Measurements from ENCODE around the gene EN1. TPM values are rescaled to one million over a fixed set of nuclear protein-coding genes. Genes with fewer than 3 reads are reported as not detected.

Gene EN1
- polyA plus RNA-seq, 3 donors from 2014 or later: not detected

- no peak overlapping the region for H3K27ac Mint-ChIP-seq
- peaks cover 0 to 3% of the 10 kb centered on the region in 2 donors for H3K4me1 Mint-ChIP-seq
- H3K27me3 Mint-ChIP-seq (ENCODE audit: low read depth in 3 of 3): peaks cover 14 to 39% (median 20%) of the 10 kb centered on the region in 3 donors
- H3K36me3 Mint-ChIP-seq: peaks cover 0 to 3% (median 0%) of the 10 kb centered on the region in 3 donors
- peaks cover 0 to 8% (median 0%) of the 10 kb centered on the region in 6 donors for H3K9me3 Mint-ChIP-seq
- H3K4me3 Mint-ChIP-seq: peak overlapping the region in 1 of 5 donors; percentile 29
- DNase-seq: no peak
Observed at GRCh38 chr2:118834440-118834810, 13.0 kb downstream of the EN1 start.

- no peak for DNase-seq
- H3K9me3 Mint-ChIP-seq: peaks cover 0 to 7% (median 0%) of the 10 kb centered on the region in 6 donors
- H3K4me1 Mint-ChIP-seq: peaks cover 0 to 3% of the 10 kb centered on the region in 2 donors
- H3K36me3 Mint-ChIP-seq: peaks cover 0 to 3% (median 0%) of the 10 kb centered on the region in 3 donors
- no peak overlapping the region for H3K27ac Mint-ChIP-seq
- peak overlapping the region in 1 of 5 donors; percentile 29 for H3K4me3 Mint-ChIP-seq
- peaks cover 14 to 39% (median 20%) of the 10 kb centered on the region in 3 donors for H3K27me3 Mint-ChIP-seq (ENCODE audit: low read depth in 3 of 3)
Observed at GRCh38 chr2:118833716-118834439, 13.6 kb downstream of the EN1 start.

GRCh38 chr2:118832791-118833715 lies 14.4 kb downstream of the EN1 start:
- H3K36me3 Mint-ChIP-seq: peaks cover 0 to 3% (median 0%) of the 10 kb centered on the region in 3 donors
- no peak overlapping the region for H3K27ac Mint-ChIP-seq
- peaks cover 0 to 3% of the 10 kb centered on the region in 2 donors for H3K4me1 Mint-ChIP-seq
- H3K9me3 Mint-ChIP-seq: peaks cover 0 to 7% (median 0%) of the 10 kb centered on the region in 6 donors
- H3K4me3 Mint-ChIP-seq: no peak overlapping the region
- H3K27me3 Mint-ChIP-seq (ENCODE audit: low read depth in 3 of 3): peaks cover 14 to 34% (median 17%) of the 10 kb centered on the region in 3 donors
- DNase-seq: no peak

GRCh38 chr2:118832071-118832790 lies 15.2 kb downstream of the EN1 start:
- H3K4me1 Mint-ChIP-seq: peaks cover 0 to 3% of the 10 kb centered on the region in 2 donors
- no peak overlapping the region for H3K4me3 Mint-ChIP-seq
- H3K9me3 Mint-ChIP-seq: peaks cover 0 to 3% (median 0%) of the 10 kb centered on the region in 6 donors
- H3K27ac Mint-ChIP-seq: peak overlapping the region in 1 of 6 donors; percentile 2
- no peak for DNase-seq
- H3K36me3 Mint-ChIP-seq: peaks cover 0 to 3% (median 0%) of the 10 kb centered on the region in 3 donors
- H3K27me3 Mint-ChIP-seq (ENCODE audit: low read depth in 3 of 3): peaks cover 14 to 29% (median 17%) of the 10 kb centered on the region in 3 donors

- Mint-ChIP-seq H3K4me1 (no peaks in the 10 kb centered on the region), H3K9me3 (peaks cover 0 to 3% (median 0%) of the 10 kb centered on the region in 6 donors), H3K27ac (no peak overlapping the region), H3K4me3 (no peak overlapping the region), H3K27me3 (ENCODE audit: low read depth in 3 of 3) (peaks cover 9 to 25% (median 10%) of the 10 kb centered on the region in 3 donors), H3K36me3 (no peaks in the 10 kb centered on the region)
- no peak for DNase-seq
Observed at GRCh38 chr2:118830881-118831280, 16.6 kb downstream of the EN1 start.

- H3K9me3 Mint-ChIP-seq: peaks cover 0 to 3% (median 0%) of the 10 kb centered on the region in 6 donors
- no peak overlapping the region for H3K4me3 Mint-ChIP-seq
- DNase-seq: no peak
- H3K27ac Mint-ChIP-seq: no peak overlapping the region
- no peaks in the 10 kb centered on the region for H3K4me1 Mint-ChIP-seq
- no peaks in the 10 kb centered on the region for H3K36me3 Mint-ChIP-seq
- H3K27me3 Mint-ChIP-seq (ENCODE audit: low read depth in 3 of 3): peaks cover 8 to 23% (median 9%) of the 10 kb centered on the region in 3 donors
Observed at GRCh38 chr2:118830118-118830517, 17.3 kb downstream of the EN1 start.

GRCh38 chr2:118826093-118826492 lies 21.4 kb downstream of the EN1 start:
- Mint-ChIP-seq H3K4me1 (no peaks in the 10 kb centered on the region), H3K36me3 (no peaks in the 10 kb centered on the region), H3K27ac (no peak overlapping the region), H3K27me3 (ENCODE audit: low read depth in 3 of 3) (peaks cover 4 to 9% (median 5%) of the 10 kb centered on the region in 3 donors), H3K9me3 (no peaks in the 10 kb centered on the region), H3K4me3 (no peak overlapping the region)
- no peak for DNase-seq

GRCh38 chr2:118823633-118824032 lies 23.8 kb downstream of the EN1 start:
- no peaks in the 10 kb centered on the region for H3K4me1 Mint-ChIP-seq
- H3K36me3 Mint-ChIP-seq: no peaks in the 10 kb centered on the region
- H3K27ac Mint-ChIP-seq: no peak overlapping the region
- no peaks in the 10 kb centered on the region for H3K9me3 Mint-ChIP-seq
- no peak for DNase-seq
- H3K27me3 Mint-ChIP-seq (ENCODE audit: low read depth in 3 of 3): peaks cover 4 to 11% (median 7%) of the 10 kb centered on the region in 3 donors
- H3K4me3 Mint-ChIP-seq: no peak overlapping the region

GRCh38 chr2:118822572-118822971 lies 24.9 kb downstream of the EN1 start:
- Mint-ChIP-seq H3K27ac (no peak overlapping the region), H3K36me3 (no peaks in the 10 kb centered on the region), H3K9me3 (no peaks in the 10 kb centered on the region), H3K4me1 (no peaks in the 10 kb centered on the region), H3K4me3 (no peak overlapping the region), H3K27me3 (ENCODE audit: low read depth in 3 of 3) (peaks cover 5 to 16% (median 9%) of the 10 kb centered on the region in 3 donors)
- no peak for DNase-seq

GRCh38 chr2:118822015-118822414 lies 25.4 kb downstream of the EN1 start:
- Mint-ChIP-seq H3K4me1 (no peaks in the 10 kb centered on the region), H3K4me3 (no peak overlapping the region), H3K27ac (no peak overlapping the region), H3K36me3 (no peaks in the 10 kb centered on the region), H3K9me3 (no peaks in the 10 kb centered on the region), H3K27me3 (ENCODE audit: low read depth in 3 of 3) (peaks cover 5 to 16% (median 9%) of the 10 kb centered on the region in 3 donors)
- no peak for DNase-seq

- Mint-ChIP-seq H3K4me3 (no peak overlapping the region), H3K27me3 (ENCODE audit: low read depth in 3 of 3) (peaks cover 5 to 22% (median 9%) of the 10 kb centered on the region in 3 donors), H3K4me1 (no peaks in the 10 kb centered on the region), H3K27ac (no peak overlapping the region), H3K36me3 (no peaks in the 10 kb centered on the region), H3K9me3 (no peaks in the 10 kb centered on the region)
- no peak for DNase-seq
Observed at GRCh38 chr2:118817469-118817868, 30.0 kb downstream of the EN1 start.

GRCh38 chr2:118816669-118817068 lies 30.8 kb downstream of the EN1 start:
- DNase-seq: no peak
- Mint-ChIP-seq H3K9me3 (no peaks in the 10 kb centered on the region), H3K27me3 (ENCODE audit: low read depth in 3 of 3) (peaks cover 2 to 15% (median 10%) of the 10 kb centered on the region in 3 donors), H3K4me1 (no peaks in the 10 kb centered on the region), H3K4me3 (no peak overlapping the region), H3K27ac (no peak overlapping the region), H3K36me3 (no peaks in the 10 kb centered on the region)

GRCh38 chr2:118815731-118816130 lies 31.7 kb downstream of the EN1 start:
- no peaks in the 10 kb centered on the region for H3K9me3 Mint-ChIP-seq
- no peaks in the 10 kb centered on the region for H3K4me1 Mint-ChIP-seq
- H3K4me3 Mint-ChIP-seq: no peak overlapping the region
- DNase-seq: no peak
- H3K36me3 Mint-ChIP-seq: no peaks in the 10 kb centered on the region
- H3K27me3 Mint-ChIP-seq (ENCODE audit: low read depth in 3 of 3): peaks cover 6 to 15% (median 12%) of the 10 kb centered on the region in 3 donors
- H3K27ac Mint-ChIP-seq: no peak overlapping the region

All from immature natural killer cell (primary cell).